ENCODE data around the gene RPAP2. TPM values are rescaled to one million over a fixed set of nuclear protein-coding genes. Genes with fewer than 3 reads are reported as not detected.
A peak's percentile ranks its signal among the peaks of the same experiment; 100 is the strongest.

RPAP2 gene
- total and polyA plus RNA-seq, 2 of the 8 experiments (the other 6 are each of a cell fraction or from before 2014, with no cell fraction given), result 7.9 to 28.4 TPM

DNA sequence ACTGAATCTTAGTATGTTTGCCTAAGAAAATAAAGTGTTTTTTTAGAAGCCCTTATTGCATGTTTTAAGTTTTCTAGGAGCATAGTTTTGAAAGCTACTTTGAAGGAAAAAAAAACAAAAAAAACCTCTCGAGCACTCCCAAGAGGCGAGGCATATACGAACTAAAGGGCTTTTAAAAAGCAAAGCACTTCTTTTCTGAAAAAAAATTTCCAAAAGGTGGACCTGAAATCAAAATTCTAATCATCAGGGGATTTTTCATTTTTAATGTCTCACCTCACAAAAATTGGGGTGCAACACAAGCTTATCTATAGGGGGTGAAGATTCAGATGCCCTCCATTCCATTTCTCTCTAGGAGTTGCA lies 666 bp upstream of the RPAP2 start:
- no peak overlapping the region for H4K8ac ChIP-seq (ENCODE audit: extremely low read depth, insufficient read depth, low read length)
- H4K20me1 ChIP-seq (replicated peaks in 1 of 2; ENCODE audit: control insufficient read depth in 1 of 2, insufficient read depth in 2 of 2, low read length in 2 of 2), result no peaks in the 10 kb centered on the region
- H3K4me2 ChIP-seq (ENCODE audit: insufficient read depth in 1 of 2, low read depth in 2 of 2, low read length in 2 of 2), result peak overlapping the region; percentile 72 to 83
- no peak for DNase-seq (ENCODE audit: low read depth in 1 of 2, low spot score in 2 of 2)
- H3K4ac ChIP-seq (replicated peaks; ENCODE audit: insufficient read length, low read depth, low read length), result peak overlapping the region; percentile 69
- peak overlapping the region; percentile 98 for H3K18ac ChIP-seq (ENCODE audit: extremely low read depth, low read length)
- peak overlapping the region; percentile 97 for H3K56ac ChIP-seq (replicated peaks; ENCODE audit: insufficient read length, low read depth, low read length)
- no peak overlapping the region for H3K23ac ChIP-seq (ENCODE audit: insufficient read length)
- H2AK5ac ChIP-seq (ENCODE audit: low read depth, low read length), result no peak overlapping the region
- TF ChIP-seq TAF1 (IDR thresholded peaks at IDR 0.05; ENCODE audit: low read depth, low read length), result no peak
- TF ChIP-seq, protein P1, sequence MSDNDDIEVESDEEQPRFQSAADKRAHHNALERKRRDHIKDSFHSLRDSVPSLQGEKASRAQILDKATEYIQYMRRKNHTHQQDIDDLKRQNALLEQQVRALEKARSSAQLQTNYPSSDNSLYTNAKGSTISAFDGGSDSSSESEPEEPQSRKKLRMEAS (IDR thresholded peaks at IDR 0.05), result no peak
- no peak for TF ChIP-seq CBX8 (IDR thresholded peaks at IDR 0.05; ENCODE audit: borderline replicate concordance, low read depth, low read length)
- no peak for TF ChIP-seq SP2 (IDR thresholded peaks at IDR 0.05; ENCODE audit: low read length)
- TF ChIP-seq ASH2L (IDR thresholded peaks at IDR 0.05; ENCODE audit: low read length), result no peak
- no peak for TF ChIP-seq JUND (IDR thresholded peaks at IDR 0.05; ENCODE audit: low read length)
- TF ChIP-seq YY1 (IDR thresholded peaks at IDR 0.05; ENCODE audit: low read depth, low read length), result no peak
- TF ChIP-seq, protein P2, sequence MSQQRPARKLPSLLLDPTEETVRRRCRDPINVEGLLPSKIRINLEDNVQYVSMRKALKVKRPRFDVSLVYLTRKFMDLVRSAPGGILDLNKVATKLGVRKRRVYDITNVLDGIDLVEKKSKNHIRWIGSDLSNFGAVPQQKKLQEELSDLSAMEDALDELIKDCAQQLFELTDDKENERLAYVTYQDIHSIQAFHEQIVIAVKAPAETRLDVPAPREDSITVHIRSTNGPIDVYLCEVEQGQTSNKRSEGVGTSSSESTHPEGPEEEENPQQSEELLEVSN (IDR thresholded peaks at IDR 0.05), result no peak
- TF ChIP-seq CREB1 (IDR thresholded peaks at IDR 0.05), result no peak
- TF ChIP-seq MAFK (IDR thresholded peaks at IDR 0.05; ENCODE audit: low read depth, low read length), result no peak
- no peak for TF ChIP-seq RFX5 (IDR thresholded peaks at IDR 0.05; ENCODE audit: borderline replicate concordance, low read depth, low read length)
- TF ChIP-seq SP1 (IDR thresholded peaks at IDR 0.05; ENCODE audit: low read depth, low read length), result no peak
- TF ChIP-seq NANOG (IDR thresholded peaks at IDR 0.05; ENCODE audit: insufficient read depth, low read depth, low read length, poor library complexity, severe bottlenecking), result no peak
- TF ChIP-seq TBP (IDR thresholded peaks at IDR 0.05; ENCODE audit: low read depth, low read length), result no peak
- peak overlapping the region; percentile 99 for H4K91ac ChIP-seq (replicated peaks; ENCODE audit: insufficient read length, low read length)
- peaks cover 3% of the 10 kb centered on the region; the same call in 1 of the 2 replicates for H3K23me2 ChIP-seq (ENCODE audit: low read depth, low read length)
- peak overlapping the region; percentile 85 to 96 (median 92) for H3K4me3 ChIP-seq (ENCODE audit: extremely low read depth in 1 of 4, insufficient read depth in 2 of 4, low read depth in 3 of 4, low read length in 4 of 4)
- peak overlapping the region; percentile 99 for H3K27ac ChIP-seq (ENCODE audit: low read depth, low read length)
- peaks cover 0 to 3% (median 1%) of the 10 kb centered on the region in 4 experiments; a peak in 4 of 7 replicates for H3K4me1 ChIP-seq (replicated peaks in 1 of 4; ENCODE audit: control insufficient read depth in 3 of 4, insufficient read depth in 4 of 4, low read length in 3 of 4)
- no peaks in the 10 kb centered on the region for H3K79me1 ChIP-seq (ENCODE audit: low read depth, low read length)
- CTCF ChIA-PET (ENCODE audit: partially characterized antibody), result interaction anchor here (0.7 to 0.9 kb wide), 3 partner anchors 18 to 556 kb away, joined by 3 read pairs; no protein-coding TSS in a partner anchor
- peak overlapping the region; percentile 82 to 98 (median 96) for H3K9ac ChIP-seq (replicated peaks in 1 of 4; ENCODE audit: extremely low read depth in 1 of 4, low read depth in 3 of 4, low read length in 3 of 4)
- POLR2A ChIA-PET (ENCODE audit: partially characterized antibody), result interaction anchor here (0.7 to 1.5 kb wide), 4 partner anchors 12 to 302 kb away, joined by 3 to 5 read pairs (median 4); no protein-coding TSS in a partner anchor
- peaks cover 0 to 22% of the 10 kb centered on the region in 2 experiments; a peak in 2 of 4 replicates for H3K79me2 ChIP-seq (ENCODE audit: control insufficient read depth in 1 of 2, insufficient read depth in 2 of 2, low read length in 2 of 2)
- FAIRE-seq, result no peak
- H2AFZ ChIP-seq (ENCODE audit: low read length), result no peak overlapping the region
- peaks cover 5 to 47% (median 17%) of the 10 kb centered on the region in 4 experiments; a peak in 7 of 8 replicates for H3K36me3 ChIP-seq (ENCODE audit: control insufficient read depth in 2 of 4, insufficient read depth in 4 of 4, low read length in 3 of 4)
- H4K5ac ChIP-seq (ENCODE audit: insufficient read length, low read depth, low read length), result peak overlapping the region; percentile 81
- no peak overlapping the region for H2BK15ac ChIP-seq (ENCODE audit: low read length)
- H2BK20ac ChIP-seq (ENCODE audit: low read length), result no peak overlapping the region
- H3K14ac ChIP-seq (ENCODE audit: insufficient read length), result no peak overlapping the region
- H2BK120ac ChIP-seq (replicated peaks; ENCODE audit: low read depth, low read length), result peak overlapping the region; percentile 22
- 8% methylated on average over 3 of the region's 3 CpGs; no CpG with 5 or more reads in 1 of the 2 experiments for WGBS, 2 experiments (ENCODE audit: extremely low coverage in 1 of 2, insufficient coverage in 1 of 2, insufficient read length in 1 of 2, insufficient replicate concordance in 2 of 2, low coverage in 1 of 2, low lambda C conversion rate in 2 of 2, missing lambda C conversion rate in 1 of 2)
- no peaks in the 10 kb centered on the region for H3K27me3 ChIP-seq (replicated peaks in 1 of 4; ENCODE audit: control insufficient read depth in 3 of 4, extremely low read depth in 1 of 4, insufficient read depth in 3 of 4, low read length in 3 of 4)
- H3K9me3 ChIP-seq (ENCODE audit: insufficient read depth in 2 of 2, low read depth in 1 of 2, low read length in 1 of 2), result no peaks in the 10 kb centered on the region
- H2BK12ac ChIP-seq (ENCODE audit: low read depth, low read length), result no peak overlapping the region
- peak overlapping the region; percentile 99 for H2BK5ac ChIP-seq (ENCODE audit: low read depth, low read length)

Data from H1 (cell line).